Ovary (tissue), 9 donors: Measurements from ENCODE around the gene GLTP. TPM values are rescaled to one million over a fixed set of nuclear protein-coding genes. Genes with fewer than 3 reads are reported as not detected.

Experiments used
- DNase-seq, 5 donors: peaks; one replicate each; pipeline ENCODE4 v3.0.0-alpha.2; 2019 to 2020
- H3K27ac ChIP-seq, 2 donors: fragments of 200-600 bp; one replicate each; pipeline versions ENCODE4 v1.5.1 to v1.8.0; 2019 to 2022
- H3K27me3 ChIP-seq: fragments of 200-600 bp; one replicate; pipeline ENCODE4 v1.8.0; 2022
- H3K36me3 ChIP-seq: fragments of 200-600 bp; sonication (generic); one replicate; pipeline ENCODE4 v1.5.1; 2019
- H3K4me1 ChIP-seq: one replicate; pipeline ENCODE4 v1.8.1; 2013; ENCODE audit warnings: mild to moderate bottlenecking, moderate library complexity; ENCODE audit not compliant: insufficient read depth
- H3K4me3 ChIP-seq: fragments of 200-600 bp; sonication (generic); one replicate; pipeline ENCODE4 v1.5.1; 2017
- H3K9me3 ChIP-seq, 2 donors: fragments of 200-600 bp in 1 of 2; sonication (generic) in 1 of 2; one replicate each; pipeline versions ENCODE4 v1.5.1 to v1.8.1; 2013 to 2019; ENCODE audit warnings: mild to moderate bottlenecking in 1 of 2, moderate library complexity in 1 of 2
- CTCF ChIP-seq, 3 donors: fragments of 450-650 bp in 2 of 3; fragments of 200-600 bp in 1 of 3; IDR thresholded peaks; one replicate each; pipeline versions ENCODE4 v1.5.1 to v1.8.0; 2016 to 2022; ENCODE audit warnings: antibody characterized with exemption in 3 of 3, mild to moderate bottlenecking in 1 of 3
- EP300 ChIP-seq: sonication (generic); formaldehyde crosslinking; IDR thresholded peaks from one replicate; pipeline ENCODE4 v1.6.1; 2017; ENCODE audit warnings: antibody characterized with exemption
- POLR2A ChIP-seq: fragments of 450-650 bp; IDR thresholded peaks from one replicate; pipeline ENCODE4 v1.6.1; 2017; ENCODE audit warnings: antibody characterized with exemption, mild to moderate bottlenecking, moderate library complexity
- WGBS, 3 donors: extraction: QIAGEN DNeasy Blood & Tissue Kit in 1 of 3; methylation state at CpG; one replicate each; pipeline versions ENCODE4 v1.1.5 to v1.1.7; 2013 to 2017; 5-methylcytosine and 5-hydroxymethylcytosine counted together
- intact Hi-C, 4 donors: fragments of 100-400 bp; cut with DNase I; formaldehyde crosslinking; loops; one replicate each; pipeline versions ENCODE4 v1.11.0 to v1.15.1; 2022 to 2023
- polyA plus RNA-seq, 2 donors: library from polyadenylated mRNA; stranded (reverse); fragments of 200-250 nt in 1 of 2; fragments of 350-450 nt in 1 of 2; fragmentation: Illumina TruSeq in 1 of 2; extraction: RNeasy Lipid Tissue Mini Kit (QIAGEN cat#74804) in 1 of 2; gene quantifications; one replicate each; pipeline ENCODE4 v1.2.3, GENCODE V29; 2013 to 2014
- total RNA-seq, 7 donors: library from RNA; depleted of rRNA in 2 of 7; stranded (reverse); fragments of >200 nt in 2 of 7; fragmentation: NEBNext Ultra II Directional in 3 of 7; extraction: Animal tissue kit (Norgen Biotek cat#: 25700) in 3 of 7; gene quantifications; one replicate each; pipeline versions ENCODE4 v1.1.0 to v1.2.4, GENCODE V29; 2016 to 2023
- donor health status: DM: no; HTN: no; CAD: no; lungs with moderate emphysema.
- donor health status: DM: no; HTN: no; CAD: no.
- donor health status: Bipolar disorder and iron deficiency.
- donor health status: DM: yes; HTN: yes; CAD: no.
- donor health status: DM: no; HTN: no; CAD: no.
- donor health status: DM: yes; HTN: yes; CAD: no.

The GLTP gene
- total and polyA plus RNA-seq, 9 donors, result 15.5 to 37.2 (median 26.3) TPM

DNA sequence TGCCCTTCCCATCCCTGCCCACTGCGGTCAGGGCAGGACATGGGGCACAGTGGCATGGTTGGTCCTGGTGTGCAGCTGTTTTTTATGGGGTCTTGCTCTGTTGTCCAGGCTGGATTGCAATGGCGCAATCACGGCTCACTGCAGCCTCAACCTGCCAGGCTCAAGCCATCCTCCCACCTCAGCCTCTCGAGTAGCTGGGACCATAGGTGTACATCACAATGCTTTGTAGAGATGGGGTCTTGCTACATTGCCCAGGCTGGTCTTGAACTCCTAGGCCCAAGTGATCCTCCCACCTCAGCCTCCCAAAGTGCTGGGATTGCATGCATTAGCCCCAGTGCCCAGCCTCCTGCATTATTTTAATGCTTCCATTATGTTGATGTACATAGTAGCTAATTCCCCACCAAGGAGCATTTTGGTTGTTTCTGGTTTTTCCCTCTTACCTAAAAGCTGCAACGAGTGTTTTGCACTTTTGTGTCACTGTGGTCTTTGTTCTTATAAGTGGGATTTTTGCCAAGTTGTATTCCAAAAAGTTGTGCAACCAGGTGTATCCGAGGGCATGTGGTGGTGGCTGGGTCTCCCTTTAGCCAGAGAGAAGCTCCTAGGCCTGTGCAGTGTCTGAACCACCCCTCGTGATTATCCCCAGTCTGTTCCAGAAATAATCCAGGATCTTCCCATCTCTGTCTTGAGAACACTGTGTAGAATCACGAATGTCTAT lies 30.1 kb upstream of the GLTP start:
- Histone ChIP-seq H3K27me3 (no peaks in the 10 kb centered on the region), H3K27ac (no peak overlapping the region), H3K36me3 (no peaks in the 10 kb centered on the region), H3K4me1 (no peaks in the 10 kb centered on the region), H3K4me3 (no peak overlapping the region), H3K9me3 (no peaks in the 10 kb centered on the region)
- WGBS, 3 donors, result 83 to 88% (median 84%) methylated on average over 8 of the region's 8 CpGs
- TF ChIP-seq POLR2A (no peak), CTCF (IDR thresholded peaks at IDR 0.05) (no peak), EP300 (no peak)
- intact Hi-C loops, result no loop called here
- no peak for DNase-seq

GRCh38 chr12:109905301-109905700 lies 25.0 kb upstream of the GLTP start:
- H3K9me3 ChIP-seq, result no peaks in the 10 kb centered on the region
- H3K27me3 ChIP-seq, result no peaks in the 10 kb centered on the region
- intact Hi-C loops, result no loop called here
- H3K27ac ChIP-seq, result no peak overlapping the region
- DNase-seq, result no peak
- H3K4me1 ChIP-seq, result no peaks in the 10 kb centered on the region
- TF ChIP-seq POLR2A (no peak), EP300 (no peak)
- 76 to 81% (median 79%) methylated on average over 10 of the region's 10 CpGs for WGBS, 3 donors
- no peak overlapping the region for H3K4me3 ChIP-seq
- no peaks in the 10 kb centered on the region for H3K36me3 ChIP-seq

DNA sequence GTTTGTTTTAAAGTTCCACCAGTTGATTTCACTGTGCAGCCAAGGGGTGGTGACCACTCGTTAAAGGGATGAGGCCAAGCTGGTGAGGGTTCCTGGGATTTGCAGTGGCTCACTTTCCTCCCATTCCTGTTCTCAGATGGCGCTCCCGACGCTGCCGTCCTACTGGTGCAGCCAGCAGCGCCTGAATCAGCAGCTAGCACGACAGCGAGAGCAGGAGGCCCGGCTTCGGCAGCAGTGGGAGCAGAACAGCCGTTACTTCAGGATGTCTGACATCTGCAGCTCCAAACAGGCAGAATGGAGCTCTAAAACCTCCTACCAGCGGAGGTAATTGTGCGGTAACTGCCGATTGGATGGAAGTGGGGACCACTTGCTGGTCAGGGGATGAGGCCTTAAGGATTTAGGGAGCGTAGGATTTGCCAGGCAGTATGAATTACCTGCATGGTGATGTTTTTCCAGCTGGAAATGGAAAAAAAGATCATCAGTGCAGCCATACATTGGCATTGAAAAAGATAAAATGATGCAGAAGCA lies 22.6 kb upstream of the GLTP start:
- Histone ChIP-seq H3K36me3 (no peaks in the 10 kb centered on the region), H3K27me3 (no peaks in the 10 kb centered on the region), H3K27ac (no peak overlapping the region), H3K4me3 (no peak overlapping the region), H3K9me3 (no peaks in the 10 kb centered on the region), H3K4me1 (peaks cover 2% of the 10 kb centered on the region)
- DNase-seq, result no peak
- TF ChIP-seq POLR2A (no peak), EP300 (no peak), CTCF (IDR thresholded peaks at IDR 0.05) (no peak)
- 73 to 81% (median 79%) methylated on average over 15 of the region's 15 CpGs for WGBS, 3 donors
- intact Hi-C loops, result no loop called here

- no peak overlapping the region for H3K27ac ChIP-seq
Observed at GRCh38 chr12:109900752-109901580, 20.6 kb upstream of the GLTP start.

More at GRCh38 chr12:109900752-109901580, 20.6 kb upstream of the GLTP start:
- TF ChIP-seq CTCF (IDR thresholded peaks at IDR 0.05), result no peak
- no peak for TF ChIP-seq EP300
- DNase-seq, result no peak
- intact Hi-C loops, result no loop called here
- 2 to 3% (median 2%) methylated on average over 16 of the region's 16 CpGs for WGBS, 3 donors
- Histone ChIP-seq H3K4me3 (peak overlapping the region; percentile 56), H3K27me3 (no peaks in the 10 kb centered on the region), H3K9me3 (no peaks in the 10 kb centered on the region), H3K4me1 (peaks cover 2% of the 10 kb centered on the region), H3K36me3 (no peaks in the 10 kb centered on the region)
